Osteocyte (in vitro differentiated cells): ENCODE results near the gene FABP2. TPM values are rescaled to one million over a fixed set of nuclear protein-coding genes. Genes with fewer than 3 reads are reported as not detected.

ENCODE experiments used
- DNase-seq: peaks from one replicate; pipeline ENCODE4 v3.0.0; 2021; ENCODE audit warnings: mixed read lengths; ENCODE audit not compliant: unreplicated experiment; ENCODE audit errors: extremely low spot score
- H3K27ac Mint-ChIP-seq: one replicate; pipeline ENCODE4 v1.8.0; 2021; ENCODE audit warnings: mild to moderate bottlenecking, mixed read lengths; ENCODE audit not compliant: unreplicated experiment
- H3K27me3 Mint-ChIP-seq: one replicate; pipeline ENCODE4 v1.8.0; 2021; ENCODE audit warnings: mixed read lengths; ENCODE audit not compliant: unreplicated experiment
- H3K36me3 Mint-ChIP-seq: one replicate; pipeline ENCODE4 v1.8.0; 2021; ENCODE audit warnings: mixed read lengths; ENCODE audit not compliant: unreplicated experiment
- H3K4me1 Mint-ChIP-seq: one replicate; pipeline ENCODE4 v1.8.0; 2021; ENCODE audit warnings: mixed read lengths; ENCODE audit not compliant: unreplicated experiment
- H3K4me3 Mint-ChIP-seq: one replicate; pipeline ENCODE4 v1.8.0; 2021; ENCODE audit warnings: mild to moderate bottlenecking, moderate library complexity, mixed read lengths; ENCODE audit not compliant: unreplicated experiment
- H3K9me3 Mint-ChIP-seq: one replicate; pipeline ENCODE4 v1.8.0; 2021; ENCODE audit warnings: mixed read lengths; ENCODE audit not compliant: unreplicated experiment
- total RNA-seq: library from RNA; stranded (reverse); gene quantifications from 2 replicates; pipeline ENCODE4 v1.2.1, GENCODE V29; 2021
- TF ChIP-seq, protein P1 (sequence below): fragments of 200-600 bp; sonication (generic); IDR thresholded peaks from 2 replicates; pipeline ENCODE4 v1.5.0; 2021; ENCODE audit warnings: antibody characterized with exemption, mild to moderate bottlenecking, moderate library complexity

The FABP2 gene
- total RNA-seq, 1 donor from 2014 or later, result 0.13 TPM

DNA sequence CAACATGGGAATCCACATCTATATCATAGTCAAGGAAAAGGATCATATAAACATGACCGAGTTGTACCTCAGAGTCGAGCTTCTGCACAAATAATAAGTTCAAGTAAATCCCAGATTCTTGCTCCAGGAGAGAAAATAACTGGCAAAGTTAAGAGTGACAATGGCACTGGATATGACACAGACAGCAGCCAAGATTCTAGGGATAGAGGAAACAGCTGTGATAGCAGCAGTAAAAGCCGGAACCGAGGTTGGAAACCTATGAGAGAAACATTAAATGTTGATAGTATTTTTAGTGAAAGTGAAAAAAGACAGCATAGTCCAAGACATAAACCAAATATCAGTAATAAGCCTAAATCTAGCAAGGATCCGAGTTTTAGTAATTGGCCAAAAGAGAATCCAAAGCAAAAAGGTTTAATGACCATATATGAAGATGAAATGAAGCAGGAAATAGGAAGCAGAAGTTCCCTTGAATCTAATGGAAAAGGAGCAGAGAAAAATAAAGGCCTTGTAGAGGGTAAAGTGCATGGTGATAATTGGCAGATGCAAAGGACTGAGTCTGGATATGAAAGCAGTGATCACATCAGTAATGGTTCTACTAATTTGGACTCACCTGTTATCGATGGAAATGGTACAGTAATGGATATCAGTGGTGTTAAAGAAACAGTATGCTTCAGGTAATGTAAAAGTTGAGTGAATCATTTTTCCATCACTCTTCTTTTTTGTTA, 50.4 kb downstream of the FABP2 start:
- no peak for DNase-seq
- TF ChIP-seq, protein P1, sequence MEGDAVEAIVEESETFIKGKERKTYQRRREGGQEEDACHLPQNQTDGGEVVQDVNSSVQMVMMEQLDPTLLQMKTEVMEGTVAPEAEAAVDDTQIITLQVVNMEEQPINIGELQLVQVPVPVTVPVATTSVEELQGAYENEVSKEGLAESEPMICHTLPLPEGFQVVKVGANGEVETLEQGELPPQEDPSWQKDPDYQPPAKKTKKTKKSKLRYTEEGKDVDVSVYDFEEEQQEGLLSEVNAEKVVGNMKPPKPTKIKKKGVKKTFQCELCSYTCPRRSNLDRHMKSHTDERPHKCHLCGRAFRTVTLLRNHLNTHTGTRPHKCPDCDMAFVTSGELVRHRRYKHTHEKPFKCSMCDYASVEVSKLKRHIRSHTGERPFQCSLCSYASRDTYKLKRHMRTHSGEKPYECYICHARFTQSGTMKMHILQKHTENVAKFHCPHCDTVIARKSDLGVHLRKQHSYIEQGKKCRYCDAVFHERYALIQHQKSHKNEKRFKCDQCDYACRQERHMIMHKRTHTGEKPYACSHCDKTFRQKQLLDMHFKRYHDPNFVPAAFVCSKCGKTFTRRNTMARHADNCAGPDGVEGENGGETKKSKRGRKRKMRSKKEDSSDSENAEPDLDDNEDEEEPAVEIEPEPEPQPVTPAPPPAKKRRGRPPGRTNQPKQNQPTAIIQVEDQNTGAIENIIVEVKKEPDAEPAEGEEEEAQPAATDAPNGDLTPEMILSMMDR, result no peak
- H3K27me3 Mint-ChIP-seq, result no peaks in the 10 kb centered on the region
- peaks cover 36% of the 10 kb centered on the region for H3K36me3 Mint-ChIP-seq
- no peaks in the 10 kb centered on the region for H3K9me3 Mint-ChIP-seq
- no peak overlapping the region for H3K4me3 Mint-ChIP-seq
- H3K4me1 Mint-ChIP-seq, result peaks cover 14% of the 10 kb centered on the region
- no peak overlapping the region for H3K27ac Mint-ChIP-seq

- no peaks in the 10 kb centered on the region for H3K27me3 Mint-ChIP-seq
- peaks cover 14% of the 10 kb centered on the region for H3K4me1 Mint-ChIP-seq
- no peak overlapping the region for H3K4me3 Mint-ChIP-seq
- TF ChIP-seq, protein P1, result no peak
- peaks cover 7% of the 10 kb centered on the region for H3K9me3 Mint-ChIP-seq
- DNase-seq, result no peak
- peaks cover 43% of the 10 kb centered on the region for H3K36me3 Mint-ChIP-seq
- H3K27ac Mint-ChIP-seq, result no peak overlapping the region
These were observed 53.5 kb downstream of the FABP2 start for GRCh38 chr4:119268466-119268865.

Other genes starting within 250 kb of the FABP2 start
- gene MYOZ2, start 186.3 kb downstream of the FABP2 start, total RNA-seq, result not detected in 2 replicates
- gene USP53, start 109.4 kb downstream of the FABP2 start, total RNA-seq, result 15.5 and 18.5 TPM in 2 replicates